Lung microvascular endothelial cell (primary cell): ENCODE measurements around the gene HCFC2. TPM values are rescaled to one million over a fixed set of nuclear protein-coding genes. Genes with fewer than 3 reads are reported as not detected.

Source experiments
- DNase-seq, 2 donors: peaks; one replicate each; pipeline versions ENCODE4 v3.0.0 to v3.0.0-alpha.2; 2010; ENCODE audit warnings: low read depth in 2 of 2
- total RNA-seq: library from RNA; depleted of rRNA; stranded (reverse); fragments of >200 nt; gene quantifications from 2 replicates; pipeline ENCODE4 v1.2.1, GENCODE V29; 2014

Gene HCFC2
- total RNA-seq, 1 donor from 2014 or later: 25.0 TPM

DNA sequence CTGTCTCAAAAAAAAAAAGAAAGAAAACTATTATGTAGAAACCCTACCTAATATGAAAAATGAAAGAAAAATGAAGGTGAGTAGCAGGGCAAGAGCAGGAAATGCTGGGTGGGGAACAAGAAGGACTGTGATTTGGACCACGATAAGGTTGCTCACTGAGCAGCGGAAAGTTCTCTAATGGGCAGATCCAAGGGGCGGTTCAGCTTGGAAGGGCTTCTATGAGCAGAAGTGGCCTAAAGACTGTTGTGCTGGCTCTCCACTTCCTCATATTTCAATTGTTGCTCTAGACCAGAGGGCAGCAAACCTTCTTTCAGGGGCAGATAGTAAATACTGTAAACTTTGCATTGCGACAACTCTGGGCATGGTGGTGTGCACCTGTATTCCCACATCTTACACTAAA lies 90.0 kb downstream of the HCFC2 start:
- DNase-seq: no peak

DNA sequence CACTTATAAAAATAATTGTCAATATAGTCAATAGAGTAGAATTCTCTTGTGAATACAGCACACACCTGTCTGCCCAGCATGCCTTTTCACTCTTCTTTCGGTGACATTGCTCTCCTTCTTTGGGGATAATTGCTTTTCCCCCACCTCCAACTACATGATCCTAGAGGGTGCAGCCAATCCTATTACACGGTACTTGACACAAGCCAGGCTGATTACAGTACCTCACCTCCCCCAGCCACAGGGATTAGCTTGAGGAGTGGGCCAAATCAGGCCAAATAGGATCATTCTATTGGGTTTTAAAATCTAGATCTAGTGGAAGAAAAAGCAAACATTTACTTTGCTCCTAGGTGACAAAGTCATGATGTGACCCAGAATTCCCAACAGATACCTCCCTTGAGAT lies 90.5 kb downstream of the HCFC2 start:
- no peak for DNase-seq

Other genes starting within 250 kb of the HCFC2 start
- gene NT5DC3, start 223.3 kb upstream of the HCFC2 start, total RNA-seq: 3.5 and 9.5 TPM in 2 replicates
- gene HSP90B1, start 134.1 kb upstream of the HCFC2 start, total RNA-seq: 525 and 1,246 TPM in 2 replicates
- gene TDG, start 98.7 kb upstream of the HCFC2 start, total RNA-seq: 19.6 and 30.6 TPM in 2 replicates
- gene GLT8D2, start 14.3 kb upstream of the HCFC2 start, total RNA-seq: 3.5 and 6.0 TPM in 2 replicates
- gene NFYB, start 73.7 kb downstream of the HCFC2 start, total RNA-seq: 9.2 and 11.7 TPM in 2 replicates
- 293 and 303 TPM in 2 replicates for gene TXNRD1, start 151.2 kb downstream of the HCFC2 start, total RNA-seq
- 1.5 and 2.4 TPM in 2 replicates for gene EID3, start 239.2 kb downstream of the HCFC2 start, total RNA-seq